Heart left ventricle (tissue), 13 donors: ENCODE data around the gene IQGAP2.

Source experiments
- POLR2A ChIP-seq, 2 donors: fragments of 450-650 bp; IDR thresholded peaks; one replicate each; pipeline ENCODE4 v1.6.1; 2017; ENCODE audit warnings: antibody characterized with exemption in 2 of 2, mild to moderate bottlenecking in 2 of 2, moderate library complexity in 2 of 2
- TF ChIP-seq, protein P1 (sequence below), 12 donors: fragments of 200-600 bp; sonication (generic) in 4 of 12; IDR thresholded peaks; one replicate each; pipeline versions ENCODE4 v1.5.0 to v1.8.0; 2018 to 2022; ENCODE audit warnings: antibody characterized with exemption in 12 of 12, mild to moderate bottlenecking in 5 of 12
- donor health status: ischemic (EF 13 %, LVEDD 7.1; RV severe dilation, severe dysfunction).
- donor health status: DM: no; HTN: yes; CAD: no.
- donor health status: DM: no; HTN: no; CAD: no.
- donor health status: ischemic (EF 25% LVEDD 6.9; RV normal size, moderate dysfunction).
- donor health status: ischemic (EF 25% LVEDD 5.7; RV mildly dilated, moderate dysfunction).
- donor health status: ischemic (EF 35%, LVEDD 5.7; RV mildly dilated, moderate dysfunction).
- donor health status: nonischemic (EF 11% LVEDD 7.7; RV severe dilation, severe dysfunction).
- donor health status: DM: yes; HTN: yes; CAD: no.
- donor health status: PGD.
- donor health status: ischemic (EF 29% LVEDD 5.4; RV normal size, mild dysfunction).
- donor health status: nonischemic (EF 23%, LVEDD 6.1; RV moderate dilation, normal function).

GRCh38 chr5:76751291-76751690, 348.2 kb downstream of the IQGAP2 start:
- no peak for TF ChIP-seq POLR2A (IDR thresholded peaks at IDR 0.05)
- TF ChIP-seq, protein P1, sequence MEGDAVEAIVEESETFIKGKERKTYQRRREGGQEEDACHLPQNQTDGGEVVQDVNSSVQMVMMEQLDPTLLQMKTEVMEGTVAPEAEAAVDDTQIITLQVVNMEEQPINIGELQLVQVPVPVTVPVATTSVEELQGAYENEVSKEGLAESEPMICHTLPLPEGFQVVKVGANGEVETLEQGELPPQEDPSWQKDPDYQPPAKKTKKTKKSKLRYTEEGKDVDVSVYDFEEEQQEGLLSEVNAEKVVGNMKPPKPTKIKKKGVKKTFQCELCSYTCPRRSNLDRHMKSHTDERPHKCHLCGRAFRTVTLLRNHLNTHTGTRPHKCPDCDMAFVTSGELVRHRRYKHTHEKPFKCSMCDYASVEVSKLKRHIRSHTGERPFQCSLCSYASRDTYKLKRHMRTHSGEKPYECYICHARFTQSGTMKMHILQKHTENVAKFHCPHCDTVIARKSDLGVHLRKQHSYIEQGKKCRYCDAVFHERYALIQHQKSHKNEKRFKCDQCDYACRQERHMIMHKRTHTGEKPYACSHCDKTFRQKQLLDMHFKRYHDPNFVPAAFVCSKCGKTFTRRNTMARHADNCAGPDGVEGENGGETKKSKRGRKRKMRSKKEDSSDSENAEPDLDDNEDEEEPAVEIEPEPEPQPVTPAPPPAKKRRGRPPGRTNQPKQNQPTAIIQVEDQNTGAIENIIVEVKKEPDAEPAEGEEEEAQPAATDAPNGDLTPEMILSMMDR (IDR thresholded peaks at IDR 0.05), result no peak
